KMS-11 (cell line): ENCODE measurements around the gene NKD1.

Source experiments
- H2AFZ ChIP-seq: fragments of 200-600 bp; sonication (generic); 2 replicates; pipeline ENCODE4 v1.6.1; 2016; ENCODE audit warnings: antibody characterized with exemption, mixed run types, low read depth
- H3K27ac ChIP-seq: fragments of 200-600 bp; sonication (generic); 2 replicates; pipeline ENCODE4 v1.6.1; 2016; ENCODE audit warnings: mild to moderate bottlenecking, mixed run types
- H3K27me3 ChIP-seq: fragments of 200-600 bp; sonication (generic); 2 replicates; pipeline ENCODE4 v1.6.1; 2017; ENCODE audit warnings: mild to moderate bottlenecking, low read depth, mixed run types, moderate library complexity; ENCODE audit not compliant: insufficient read depth
- H3K36me3 ChIP-seq: fragments of 200-600 bp; sonication (generic); 2 replicates; pipeline ENCODE4 v1.6.1; 2017; ENCODE audit warnings: mild to moderate bottlenecking, mixed run types; ENCODE audit not compliant: insufficient read depth
- H3K4me1 ChIP-seq: fragments of 200-600 bp; sonication (generic); 2 replicates; pipeline ENCODE4 v1.6.1; 2016; ENCODE audit warnings: mild to moderate bottlenecking, low read depth, mixed run types; ENCODE audit not compliant: poor library complexity, severe bottlenecking
- H3K4me2 ChIP-seq: fragments of 200-600 bp; sonication (generic); 2 replicates; pipeline ENCODE4 v1.7.0; 2016; ENCODE audit warnings: mild to moderate bottlenecking, mixed run types
- H3K4me3 ChIP-seq: fragments of 200-600 bp; sonication (generic); IDR thresholded peaks from 2 replicates; pipeline ENCODE4 v1.6.1; 2017; ENCODE audit warnings: low read depth, low read length, mixed read lengths; ENCODE audit not compliant: insufficient read depth
- H3K79me2 ChIP-seq: fragments of 200-600 bp; sonication (generic); 2 replicates; pipeline ENCODE4 v1.6.1; 2016; ENCODE audit warnings: low read depth, mixed run types; ENCODE audit not compliant: insufficient read depth
- H3K9ac ChIP-seq: fragments of 200-600 bp; sonication (generic); 2 replicates; pipeline ENCODE4 v1.6.1; 2016; ENCODE audit warnings: mild to moderate bottlenecking, mixed run types
- H4K20me1 ChIP-seq: fragments of 200-600 bp; sonication (generic); 2 replicates; pipeline ENCODE4 v1.6.1; 2016; ENCODE audit warnings: mild to moderate bottlenecking, mixed run types; ENCODE audit not compliant: insufficient read depth
- TF ChIP-seq, protein P1 (sequence below): fragments of 200-600 bp; sonication (generic); conservative IDR thresholded peaks from 2 replicates; pipeline ENCODE4 v1.6.1; 2017; ENCODE audit warnings: low read depth, mild to moderate bottlenecking, antibody characterized with exemption, low read length, moderate library complexity, mixed read lengths

NKD1 gene

DNA sequence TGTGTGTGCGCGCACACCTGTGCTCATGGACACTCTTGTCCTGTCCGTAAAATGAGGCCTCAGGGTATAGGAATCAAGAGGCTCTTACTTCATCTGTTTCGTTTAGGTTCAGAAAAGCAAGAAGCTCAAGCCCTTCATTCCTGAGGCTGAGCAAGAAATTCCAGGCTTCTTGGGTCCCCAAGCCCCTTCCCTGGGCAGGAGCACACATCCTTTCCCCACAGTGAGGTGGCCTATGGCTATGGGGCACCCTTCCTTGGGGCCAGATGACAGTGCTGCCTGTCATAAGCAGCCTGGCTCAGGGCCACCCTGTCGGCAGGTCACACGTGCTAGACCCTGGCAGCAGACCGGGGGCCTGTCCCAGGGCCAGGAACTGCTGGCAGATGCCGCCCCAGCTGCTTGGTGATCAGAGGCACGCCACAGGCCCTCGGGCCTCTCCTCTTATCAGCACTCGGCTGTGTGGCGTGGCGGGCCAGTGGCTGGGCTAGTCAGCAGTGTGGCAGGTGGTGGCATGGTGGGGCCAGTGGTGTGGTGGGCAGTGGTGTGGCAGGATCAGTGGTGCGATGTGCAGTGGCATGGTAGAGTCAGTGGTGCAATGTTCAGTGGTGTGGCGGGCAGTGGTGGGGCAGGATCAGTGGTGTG, 50.2 kb downstream of the NKD1 start:
- Histone ChIP-seq H3K79me2 (no peaks in the 10 kb centered on the region), H3K4me2 (no peak overlapping the region), H3K4me1 (no peaks in the 10 kb centered on the region), H3K4me3 (no peak overlapping the region), H3K27ac (no peak overlapping the region), H3K9ac (no peak overlapping the region), H3K36me3 (no peaks in the 10 kb centered on the region), H2AFZ (no peak overlapping the region), H3K27me3 (no peaks in the 10 kb centered on the region), H4K20me1 (no peaks in the 10 kb centered on the region)
- TF ChIP-seq, protein P1, sequence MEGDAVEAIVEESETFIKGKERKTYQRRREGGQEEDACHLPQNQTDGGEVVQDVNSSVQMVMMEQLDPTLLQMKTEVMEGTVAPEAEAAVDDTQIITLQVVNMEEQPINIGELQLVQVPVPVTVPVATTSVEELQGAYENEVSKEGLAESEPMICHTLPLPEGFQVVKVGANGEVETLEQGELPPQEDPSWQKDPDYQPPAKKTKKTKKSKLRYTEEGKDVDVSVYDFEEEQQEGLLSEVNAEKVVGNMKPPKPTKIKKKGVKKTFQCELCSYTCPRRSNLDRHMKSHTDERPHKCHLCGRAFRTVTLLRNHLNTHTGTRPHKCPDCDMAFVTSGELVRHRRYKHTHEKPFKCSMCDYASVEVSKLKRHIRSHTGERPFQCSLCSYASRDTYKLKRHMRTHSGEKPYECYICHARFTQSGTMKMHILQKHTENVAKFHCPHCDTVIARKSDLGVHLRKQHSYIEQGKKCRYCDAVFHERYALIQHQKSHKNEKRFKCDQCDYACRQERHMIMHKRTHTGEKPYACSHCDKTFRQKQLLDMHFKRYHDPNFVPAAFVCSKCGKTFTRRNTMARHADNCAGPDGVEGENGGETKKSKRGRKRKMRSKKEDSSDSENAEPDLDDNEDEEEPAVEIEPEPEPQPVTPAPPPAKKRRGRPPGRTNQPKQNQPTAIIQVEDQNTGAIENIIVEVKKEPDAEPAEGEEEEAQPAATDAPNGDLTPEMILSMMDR = no peak

- TF ChIP-seq, protein P1 = no peak
- Histone ChIP-seq H3K9ac (no peak overlapping the region), H3K27ac (no peak overlapping the region), H3K27me3 (no peaks in the 10 kb centered on the region), H4K20me1 (no peaks in the 10 kb centered on the region), H3K4me2 (no peak overlapping the region), H3K4me1 (no peaks in the 10 kb centered on the region), H3K79me2 (no peaks in the 10 kb centered on the region), H2AFZ (no peak overlapping the region), H3K36me3 (no peaks in the 10 kb centered on the region), H3K4me3 (no peak overlapping the region)
These were observed 50.8 kb downstream of the NKD1 start for GRCh38 chr16:50598936-50599361.

GRCh38 chr16:50599494-50599893, 51.3 kb downstream of the NKD1 start:
- H4K20me1 ChIP-seq = no peaks in the 10 kb centered on the region
- H3K4me1 ChIP-seq = no peaks in the 10 kb centered on the region
- no peaks in the 10 kb centered on the region for H3K79me2 ChIP-seq

GRCh38 chr16:50600582-50601283, 52.5 kb downstream of the NKD1 start:
- Histone ChIP-seq H3K27ac (no peak overlapping the region), H3K79me2 (no peaks in the 10 kb centered on the region), H3K9ac (no peak overlapping the region), H3K36me3 (no peaks in the 10 kb centered on the region), H4K20me1 (no peaks in the 10 kb centered on the region), H3K4me3 (no peak overlapping the region), H3K4me1 (no peaks in the 10 kb centered on the region), H3K4me2 (no peak overlapping the region), H2AFZ (no peak overlapping the region), H3K27me3 (no peaks in the 10 kb centered on the region)
- TF ChIP-seq, protein P1 = no peak

More at GRCh38 chr16:50599494-50599893, 51.3 kb downstream of the NKD1 start:
- Histone ChIP-seq H3K4me2 (no peak overlapping the region), H3K27ac (no peak overlapping the region), H2AFZ (no peak overlapping the region), H3K27me3 (no peaks in the 10 kb centered on the region), H3K4me3 (no peak overlapping the region), H3K36me3 (no peaks in the 10 kb centered on the region), H3K9ac (no peak overlapping the region)
- TF ChIP-seq, protein P1 = no peak
